Measurements from ENCODE around the gene RFX1. TPM values are rescaled to one million over a fixed set of nuclear protein-coding genes. Genes with fewer than 3 reads are reported as not detected.
"Not testable (repeated sequence)": the region's sequence is repeated elsewhere in the genome, so short reads cannot be mapped to it uniquely, and the experiment has no call there.

Gene RFX1
- total RNA-seq, 1 experiment from 2014 or later: 25.5 TPM

DNA sequence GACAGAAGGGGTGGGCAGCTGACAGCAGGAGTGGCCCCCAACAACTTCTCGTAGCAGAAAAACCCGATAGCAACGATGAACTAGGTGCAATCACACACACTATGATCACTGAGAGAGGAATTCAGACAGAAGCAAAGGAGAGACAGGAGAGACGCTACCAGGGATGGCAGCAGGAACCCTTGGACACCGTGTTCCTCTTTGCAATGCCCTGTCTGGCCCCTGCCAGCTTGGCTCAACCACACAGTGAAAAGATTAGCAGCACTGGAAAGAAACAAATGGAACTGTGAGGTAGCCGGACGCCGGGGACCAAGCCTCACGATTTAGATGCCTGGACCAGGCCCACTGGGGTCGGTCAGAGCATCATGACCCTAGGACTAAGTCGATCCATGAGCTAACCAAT is 30.2 kb downstream of the RFX1 start:
- peaks cover 22% of the 10 kb centered on the region for H3F3A ChIP-seq (ENCODE audit: insufficient read depth, low read depth)
- intact Hi-C loops (cut with micrococcal nuclease; ENCODE audit: unreplicated experiment): no loop called here
- no peak overlapping the region for H2AFZ ChIP-seq
- TF ChIP-seq EZH2 (IDR thresholded peaks at IDR 0.05; ENCODE audit: low read depth): no peak
- TF ChIP-seq, protein P1, sequence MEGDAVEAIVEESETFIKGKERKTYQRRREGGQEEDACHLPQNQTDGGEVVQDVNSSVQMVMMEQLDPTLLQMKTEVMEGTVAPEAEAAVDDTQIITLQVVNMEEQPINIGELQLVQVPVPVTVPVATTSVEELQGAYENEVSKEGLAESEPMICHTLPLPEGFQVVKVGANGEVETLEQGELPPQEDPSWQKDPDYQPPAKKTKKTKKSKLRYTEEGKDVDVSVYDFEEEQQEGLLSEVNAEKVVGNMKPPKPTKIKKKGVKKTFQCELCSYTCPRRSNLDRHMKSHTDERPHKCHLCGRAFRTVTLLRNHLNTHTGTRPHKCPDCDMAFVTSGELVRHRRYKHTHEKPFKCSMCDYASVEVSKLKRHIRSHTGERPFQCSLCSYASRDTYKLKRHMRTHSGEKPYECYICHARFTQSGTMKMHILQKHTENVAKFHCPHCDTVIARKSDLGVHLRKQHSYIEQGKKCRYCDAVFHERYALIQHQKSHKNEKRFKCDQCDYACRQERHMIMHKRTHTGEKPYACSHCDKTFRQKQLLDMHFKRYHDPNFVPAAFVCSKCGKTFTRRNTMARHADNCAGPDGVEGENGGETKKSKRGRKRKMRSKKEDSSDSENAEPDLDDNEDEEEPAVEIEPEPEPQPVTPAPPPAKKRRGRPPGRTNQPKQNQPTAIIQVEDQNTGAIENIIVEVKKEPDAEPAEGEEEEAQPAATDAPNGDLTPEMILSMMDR (conservative IDR thresholded peaks at IDR 0.05): no peak
- no peaks in the 10 kb centered on the region for H4K20me1 ChIP-seq (ENCODE audit: insufficient read depth)
- H3K4me3 ChIP-seq: no peak overlapping the region
- H3K79me2 ChIP-seq (ENCODE audit: low read depth): no peaks in the 10 kb centered on the region
- no peak overlapping the region for H3K4me2 ChIP-seq
- H3K36me3 ChIP-seq (ENCODE audit: low read depth): no peaks in the 10 kb centered on the region
- BruUV-seq (replicated peaks): no TSS peak
- H3K9me2 ChIP-seq (ENCODE audit: insufficient read depth): no peaks in the 10 kb centered on the region
- DNase-seq: no peak
- H3K9me3 ChIP-seq (ENCODE audit: insufficient read depth, low read depth): no peaks in the 10 kb centered on the region
- CTCF ChIA-PET: interaction anchor here (0.5 kb wide), 1 partner anchor 479 kb away, joined by 5 read pairs; no protein-coding TSS in a partner anchor
- H3K27me3 ChIP-seq (ENCODE audit: insufficient read depth, low read depth): no peaks in the 10 kb centered on the region
- H3K4me1 ChIP-seq (replicated peaks; ENCODE audit: insufficient read depth): no peaks in the 10 kb centered on the region
- no peak overlapping the region for H3K27ac ChIP-seq
- POLR2A ChIA-PET (ENCODE audit: unreplicated experiment): no interaction called here

DNA sequence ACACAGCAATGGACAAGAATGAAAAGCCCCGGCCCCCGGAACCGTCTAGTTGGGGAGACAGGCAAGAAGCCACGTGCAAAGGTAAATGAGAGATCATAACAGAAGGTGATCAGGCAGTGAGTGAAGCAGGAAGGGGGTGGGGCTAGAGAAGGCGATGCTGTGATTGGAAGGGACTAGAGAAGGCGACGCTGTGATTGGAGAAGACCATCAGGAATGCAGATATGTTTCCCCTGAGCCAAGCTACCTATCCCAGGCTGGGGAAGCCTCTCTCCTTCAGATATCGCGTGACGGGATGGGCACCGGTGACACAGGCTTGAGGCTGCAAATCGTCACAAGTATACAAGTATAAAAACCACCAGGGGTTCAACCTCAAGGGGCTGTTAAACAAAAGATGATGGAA is 32.0 kb downstream of the RFX1 start:
- H4K20me1 ChIP-seq (ENCODE audit: insufficient read depth): no peaks in the 10 kb centered on the region
- ChIA-PET CTCF (no interaction called here), POLR2A (ENCODE audit: unreplicated experiment) (no interaction called here)
- H3K9me3 ChIP-seq (ENCODE audit: insufficient read depth, low read depth): no peaks in the 10 kb centered on the region
- H3K4me2 ChIP-seq: no peak overlapping the region
- no peaks in the 10 kb centered on the region for H3K79me2 ChIP-seq (ENCODE audit: low read depth)
- H3F3A ChIP-seq (ENCODE audit: insufficient read depth, low read depth): peaks cover 24% of the 10 kb centered on the region
- H3K4me3 ChIP-seq: no peak overlapping the region
- H3K27me3 ChIP-seq (ENCODE audit: insufficient read depth, low read depth): no peaks in the 10 kb centered on the region
- intact Hi-C loops (cut with micrococcal nuclease; ENCODE audit: unreplicated experiment): no loop called here
- H3K9me2 ChIP-seq (ENCODE audit: insufficient read depth): no peaks in the 10 kb centered on the region
- no peak overlapping the region for H3K27ac ChIP-seq
- no TSS peak for BruUV-seq (replicated peaks)
- H3K4me1 ChIP-seq (replicated peaks; ENCODE audit: insufficient read depth): no peaks in the 10 kb centered on the region
- TF ChIP-seq, protein P1 (conservative IDR thresholded peaks at IDR 0.05): no peak
- TF ChIP-seq EZH2 (IDR thresholded peaks at IDR 0.05; ENCODE audit: low read depth): no peak
- H2AFZ ChIP-seq: no peak overlapping the region
- no peaks in the 10 kb centered on the region for H3K36me3 ChIP-seq (ENCODE audit: low read depth)
- DNase-seq: no peak

DNA sequence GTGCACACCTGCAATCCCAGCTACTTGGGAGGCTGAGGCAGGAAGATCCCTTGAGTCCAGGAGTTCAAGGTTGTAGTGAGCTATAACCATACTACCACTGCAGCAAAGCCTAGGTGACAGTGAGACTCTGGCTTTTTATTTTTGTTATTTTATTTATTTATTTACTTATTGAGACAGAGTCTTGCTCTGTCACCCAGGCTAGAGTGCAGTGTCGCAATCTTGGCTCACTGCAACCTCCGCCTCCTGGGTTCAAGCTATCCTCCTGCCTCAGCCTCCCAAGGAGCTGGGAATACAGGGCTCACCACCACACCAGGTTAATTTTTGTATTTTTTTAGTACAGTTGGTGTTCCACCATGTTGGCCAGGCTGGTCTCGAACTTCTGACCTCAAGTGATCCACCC is 32.6 kb downstream of the RFX1 start:
- H3K9me3 ChIP-seq (ENCODE audit: insufficient read depth, low read depth); POLR2A ChIA-PET (ENCODE audit: unreplicated experiment); CTCF ChIA-PET: not testable (repeated sequence)

DNA sequence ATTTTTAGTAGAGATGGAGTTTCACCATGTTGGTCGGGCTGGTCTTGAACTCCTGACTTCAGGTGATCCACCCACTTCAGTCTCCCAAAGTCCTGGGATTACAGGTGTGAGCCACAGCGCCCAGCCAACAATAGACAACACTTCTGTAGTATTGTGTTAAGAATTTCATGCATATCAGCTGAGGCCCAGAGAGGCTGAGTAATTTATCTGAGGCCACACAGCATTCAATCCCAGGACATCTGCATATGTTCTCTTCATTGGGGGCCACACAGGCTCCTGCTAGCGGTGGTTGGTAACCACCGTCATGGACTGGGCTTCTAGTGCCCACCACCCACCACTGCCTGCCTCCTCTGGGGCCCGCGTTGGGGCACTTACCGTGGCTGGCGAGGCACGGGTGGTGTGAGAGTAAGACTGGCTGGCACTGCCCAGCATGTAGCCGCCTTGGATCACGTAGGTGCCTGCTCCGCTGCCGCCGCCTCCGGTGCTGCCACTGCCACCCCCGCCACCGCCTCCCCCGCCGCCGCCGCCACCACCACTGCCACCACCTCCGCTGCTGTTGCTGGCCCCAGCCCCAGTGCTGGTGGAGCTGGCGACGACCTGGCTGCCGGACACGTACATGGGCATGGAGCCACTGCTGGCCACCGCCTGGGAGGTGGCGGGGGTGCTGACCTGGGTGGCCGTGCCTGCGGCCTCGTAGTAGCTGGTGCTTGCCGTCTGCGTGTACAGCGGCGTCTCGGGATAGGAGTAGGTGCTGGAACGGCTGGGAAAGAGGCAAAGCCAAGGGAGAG is 33.6 kb downstream of the RFX1 start:
- DNase-seq: no peak
- H3K9me3 ChIP-seq (ENCODE audit: insufficient read depth, low read depth): no peaks in the 10 kb centered on the region
- no peaks in the 10 kb centered on the region for H4K20me1 ChIP-seq (ENCODE audit: insufficient read depth)
- no TSS peak for BruUV-seq (replicated peaks)
- no peak overlapping the region for H3K27ac ChIP-seq
- TF ChIP-seq, protein P1 (conservative IDR thresholded peaks at IDR 0.05): no peak
- TF ChIP-seq EZH2 (IDR thresholded peaks at IDR 0.05; ENCODE audit: low read depth): no peak
- H2AFZ ChIP-seq: no peak overlapping the region
- H3K9me2 ChIP-seq (ENCODE audit: insufficient read depth): no peaks in the 10 kb centered on the region
- no peaks in the 10 kb centered on the region for H3K27me3 ChIP-seq (ENCODE audit: insufficient read depth, low read depth)
- ChIA-PET CTCF (no interaction called here), POLR2A (ENCODE audit: unreplicated experiment) (no interaction called here)
- intact Hi-C loops (cut with micrococcal nuclease; ENCODE audit: unreplicated experiment): no loop called here
- H3K4me2 ChIP-seq: no peak overlapping the region
- peaks cover 24% of the 10 kb centered on the region for H3F3A ChIP-seq (ENCODE audit: insufficient read depth, low read depth)
- no peaks in the 10 kb centered on the region for H3K79me2 ChIP-seq (ENCODE audit: low read depth)
- no peak overlapping the region for H3K4me3 ChIP-seq
- H3K36me3 ChIP-seq (ENCODE audit: low read depth): no peaks in the 10 kb centered on the region
- H3K4me1 ChIP-seq (replicated peaks; ENCODE audit: insufficient read depth): no peaks in the 10 kb centered on the region

More for the DNA sequence above, 32.6 kb downstream of the RFX1 start:
- H4K20me1 ChIP-seq (ENCODE audit: insufficient read depth); H3K36me3 ChIP-seq (ENCODE audit: low read depth); DNase-seq; H3K4me3 ChIP-seq; H3K27me3 ChIP-seq (ENCODE audit: insufficient read depth, low read depth); H3K4me2 ChIP-seq; BruUV-seq (replicated peaks); H3K79me2 ChIP-seq (ENCODE audit: low read depth); H3K4me1 ChIP-seq (replicated peaks; ENCODE audit: insufficient read depth); H3K9me2 ChIP-seq (ENCODE audit: insufficient read depth); H3K27ac ChIP-seq; intact Hi-C loops (cut with micrococcal nuclease; ENCODE audit: unreplicated experiment); H2AFZ ChIP-seq: not testable (repeated sequence)
- H3F3A ChIP-seq (ENCODE audit: insufficient read depth, low read depth): peaks cover 24% of the 10 kb centered on the region

DNA sequence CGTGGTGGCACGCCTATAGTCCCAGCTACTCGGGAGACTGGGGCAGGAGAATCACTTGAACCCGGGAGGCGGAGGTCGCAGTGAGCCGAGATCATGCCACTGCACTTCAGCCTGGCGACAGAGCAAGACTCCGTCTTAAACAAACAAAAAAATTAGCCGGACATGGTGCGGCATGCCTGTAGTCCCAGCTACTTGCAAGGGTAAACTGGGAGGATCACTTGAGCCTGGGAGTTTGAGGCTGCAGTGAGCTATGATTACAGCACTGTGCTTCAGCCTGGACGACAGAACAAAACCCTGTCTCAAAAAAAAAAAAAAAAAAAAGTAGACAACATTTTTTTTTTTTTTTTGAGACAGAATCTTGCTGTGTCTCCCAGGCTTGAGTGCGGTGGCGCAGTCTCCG is 34.3 kb downstream of the RFX1 start:
- H3K27ac ChIP-seq; BruUV-seq (replicated peaks); intact Hi-C loops (cut with micrococcal nuclease; ENCODE audit: unreplicated experiment); H3K4me1 ChIP-seq (replicated peaks; ENCODE audit: insufficient read depth); H3K79me2 ChIP-seq (ENCODE audit: low read depth); H4K20me1 ChIP-seq (ENCODE audit: insufficient read depth); POLR2A ChIA-PET (ENCODE audit: unreplicated experiment); H3K9me2 ChIP-seq (ENCODE audit: insufficient read depth); H2AFZ ChIP-seq; H3K4me3 ChIP-seq; H3K4me2 ChIP-seq; H3K27me3 ChIP-seq (ENCODE audit: insufficient read depth, low read depth); DNase-seq; H3K9me3 ChIP-seq (ENCODE audit: insufficient read depth, low read depth); H3K36me3 ChIP-seq (ENCODE audit: low read depth); CTCF ChIA-PET: not testable (repeated sequence)
- peaks cover 24% of the 10 kb centered on the region for H3F3A ChIP-seq (ENCODE audit: insufficient read depth, low read depth)

Measured in PC-9 (cell line).